Lower leg skin (tissue), 4 donors: ENCODE data around the gene GNS. TPM values are rescaled to one million over a fixed set of nuclear protein-coding genes. Genes with fewer than 3 reads are reported as not detected.

Experiments
- DNase-seq, 2 donors: peaks; one replicate each; pipeline ENCODE4 v3.0.0-alpha.2; 2019; ENCODE audit warnings: low spot score in 2 of 2
- H3K4me3 ChIP-seq: fragments of 200-600 bp; sonication (generic); 2 replicates; pipeline ENCODE4 v1.5.1; 2017; ENCODE audit warnings: mild to moderate bottlenecking, low read depth; ENCODE audit not compliant: poor library complexity, severe bottlenecking
- POLR2A ChIP-seq, 2 donors: fragments of 450-650 bp; IDR thresholded peaks; one replicate each; pipeline ENCODE4 v1.6.1; 2016 to 2017; ENCODE audit warnings: antibody characterized with exemption in 2 of 2, mild to moderate bottlenecking in 1 of 2, moderate library complexity in 1 of 2
- WGBS, 2 donors: methylation state at CpG; one replicate each; pipeline ENCODE4 v1.1.5; 2018; 5-methylcytosine and 5-hydroxymethylcytosine counted together
- intact Hi-C: fragments of 100-400 bp; cut with DNase I; formaldehyde crosslinking; loops from one replicate; pipeline ENCODE4 v1.15.0; 2023; ENCODE audit warnings: low total_unique reads
- total RNA-seq, 4 donors: library from RNA; depleted of rRNA; stranded (reverse); fragments of >200 nt; gene quantifications; one replicate each; pipeline ENCODE4 v1.1.0, GENCODE V29; 2016
- TF ChIP-seq, protein P1 (sequence below), 3 donors: fragments of 450-650 bp; IDR thresholded peaks; one replicate each; pipeline ENCODE4 v1.5.1; 2016; ENCODE audit warnings: antibody characterized with exemption in 3 of 3, mild to moderate bottlenecking in 3 of 3, moderate library complexity in 2 of 3

The GNS gene
- total RNA-seq, 4 donors from 2014 or later: 42.6 to 64.1 (median 50.1) TPM

DNA sequence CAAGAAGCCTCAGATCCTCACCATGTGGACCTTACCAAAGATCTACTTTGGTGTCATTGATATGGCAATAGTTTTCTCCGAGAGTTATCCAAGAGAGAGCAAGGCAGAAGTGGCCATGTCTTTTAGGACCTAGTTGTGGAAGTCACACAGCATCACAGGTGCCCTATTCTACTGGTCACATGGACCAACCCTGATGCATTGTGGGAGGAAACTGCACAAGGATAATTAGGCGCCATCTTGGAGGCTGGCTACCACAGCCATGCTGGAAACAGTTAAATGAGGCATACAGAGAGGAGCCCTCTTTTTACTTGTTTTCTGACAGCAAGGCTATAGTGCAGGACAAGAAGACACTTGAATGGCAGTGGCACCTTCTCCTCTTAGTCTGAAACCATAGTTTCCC, 49.8 kb downstream of the GNS start:
- intact Hi-C loops: no loop called here
- TF ChIP-seq POLR2A (IDR thresholded peaks at IDR 0.05): no peak
- TF ChIP-seq, protein P1, sequence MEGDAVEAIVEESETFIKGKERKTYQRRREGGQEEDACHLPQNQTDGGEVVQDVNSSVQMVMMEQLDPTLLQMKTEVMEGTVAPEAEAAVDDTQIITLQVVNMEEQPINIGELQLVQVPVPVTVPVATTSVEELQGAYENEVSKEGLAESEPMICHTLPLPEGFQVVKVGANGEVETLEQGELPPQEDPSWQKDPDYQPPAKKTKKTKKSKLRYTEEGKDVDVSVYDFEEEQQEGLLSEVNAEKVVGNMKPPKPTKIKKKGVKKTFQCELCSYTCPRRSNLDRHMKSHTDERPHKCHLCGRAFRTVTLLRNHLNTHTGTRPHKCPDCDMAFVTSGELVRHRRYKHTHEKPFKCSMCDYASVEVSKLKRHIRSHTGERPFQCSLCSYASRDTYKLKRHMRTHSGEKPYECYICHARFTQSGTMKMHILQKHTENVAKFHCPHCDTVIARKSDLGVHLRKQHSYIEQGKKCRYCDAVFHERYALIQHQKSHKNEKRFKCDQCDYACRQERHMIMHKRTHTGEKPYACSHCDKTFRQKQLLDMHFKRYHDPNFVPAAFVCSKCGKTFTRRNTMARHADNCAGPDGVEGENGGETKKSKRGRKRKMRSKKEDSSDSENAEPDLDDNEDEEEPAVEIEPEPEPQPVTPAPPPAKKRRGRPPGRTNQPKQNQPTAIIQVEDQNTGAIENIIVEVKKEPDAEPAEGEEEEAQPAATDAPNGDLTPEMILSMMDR (IDR thresholded peaks at IDR 0.05): no peak
- no peak for DNase-seq
- H3K4me3 ChIP-seq: no peak overlapping the region
- WGBS, 2 donors: 92 to 96% methylated on average over 2 of the region's 2 CpGs

DNA sequence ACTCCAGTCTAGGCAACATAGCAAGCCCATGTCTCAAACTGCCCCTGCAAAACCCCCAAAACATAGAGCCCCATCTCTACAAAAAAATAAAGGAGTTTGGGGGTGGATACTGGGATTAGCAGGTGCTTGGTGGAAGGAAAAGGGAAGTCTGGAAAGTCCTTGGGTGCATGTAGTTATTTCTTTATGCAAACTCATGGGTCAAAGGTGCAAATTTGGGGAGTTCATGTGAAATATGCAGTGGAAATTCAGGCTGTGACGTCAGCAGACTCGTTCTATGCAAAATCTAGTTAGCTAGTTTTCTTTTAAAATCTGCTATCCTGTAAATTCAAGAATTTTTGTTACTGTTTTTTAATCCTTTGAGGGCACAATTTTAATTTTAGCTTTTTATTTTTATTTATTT, 51.3 kb downstream of the GNS start:
- TF ChIP-seq, protein P1 (IDR thresholded peaks at IDR 0.05): no peak
- no peak for TF ChIP-seq POLR2A (IDR thresholded peaks at IDR 0.05)
- intact Hi-C loops: no loop called here
- no peak for DNase-seq
- 95% methylated on average over 2 of the region's 2 CpGs for WGBS, 2 donors
- H3K4me3 ChIP-seq: no peak overlapping the region

DNA sequence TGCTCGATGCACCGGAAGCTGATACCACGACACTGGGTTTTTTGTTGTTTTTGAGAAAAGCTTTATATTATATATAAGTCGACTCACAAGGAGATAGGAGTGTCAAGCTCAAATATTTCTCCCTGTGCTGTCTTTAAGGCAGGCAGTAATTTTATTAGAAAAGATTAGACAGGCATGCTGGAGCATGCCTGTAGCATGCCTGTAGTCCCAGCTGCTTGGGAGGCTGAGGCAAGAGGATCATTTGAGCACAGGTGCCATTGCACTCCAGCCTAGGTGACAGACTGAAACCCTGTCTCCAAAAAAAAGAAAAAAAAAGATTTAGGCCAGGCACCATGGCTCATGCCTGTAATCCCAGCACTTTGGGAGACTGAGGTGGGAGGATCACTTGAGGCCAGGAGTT, 51.8 kb downstream of the GNS start:
- intact Hi-C loops: no loop called here
- 65 to 74% methylated on average over 4 of the region's 4 CpGs for WGBS, 2 donors
- H3K4me3 ChIP-seq: no peak overlapping the region
- no peak for TF ChIP-seq POLR2A (IDR thresholded peaks at IDR 0.05)
- TF ChIP-seq, protein P1 (IDR thresholded peaks at IDR 0.05): no peak
- DNase-seq: no peak

DNA sequence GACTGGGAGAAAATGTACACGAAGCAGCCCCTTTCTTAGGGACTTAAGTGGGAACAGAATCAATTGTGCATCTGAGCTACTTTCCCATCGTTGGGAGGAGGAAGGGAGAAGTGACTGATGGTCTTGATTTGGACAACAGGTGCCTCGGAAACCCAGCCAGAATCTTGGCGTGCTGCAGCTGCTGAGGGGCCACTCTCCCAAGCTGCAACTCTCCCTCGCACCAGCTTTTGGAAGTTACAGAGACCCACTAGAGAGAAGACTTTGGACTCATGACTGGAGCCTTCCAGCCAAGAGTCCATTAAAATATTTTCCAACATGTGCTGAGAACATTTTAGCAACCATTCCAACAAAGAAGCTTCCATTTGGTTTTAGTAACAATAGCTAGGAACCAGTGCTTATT, 52.3 kb downstream of the GNS start:
- DNase-seq: no peak
- TF ChIP-seq, protein P1 (IDR thresholded peaks at IDR 0.05): no peak
- no peak for TF ChIP-seq POLR2A (IDR thresholded peaks at IDR 0.05)
- intact Hi-C loops: no loop called here
- H3K4me3 ChIP-seq: no peak overlapping the region
- 57 to 76% methylated on average over 5 of the region's 5 CpGs for WGBS, 2 donors

DNA sequence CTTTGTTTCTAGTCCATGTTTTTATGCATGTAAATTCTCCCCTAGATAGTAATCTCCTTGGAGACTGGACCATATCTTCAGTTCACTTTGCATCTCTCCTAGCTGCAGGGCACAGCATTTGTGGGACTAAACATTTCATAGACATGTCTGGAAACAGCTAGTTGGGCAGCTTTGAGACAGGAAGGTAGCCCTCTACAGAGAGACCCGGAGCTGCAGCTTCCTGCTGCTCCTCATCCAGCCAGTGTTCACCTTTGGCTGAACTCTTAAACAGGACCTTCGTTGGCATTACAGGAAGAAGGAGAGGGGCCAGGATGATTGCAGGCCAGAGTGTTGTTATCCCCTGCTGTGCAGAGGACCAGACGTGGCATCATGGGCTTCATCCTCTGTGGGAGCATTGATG, 52.9 kb downstream of the GNS start:
- intact Hi-C loops: no loop called here
- no peak overlapping the region for H3K4me3 ChIP-seq
- 49 to 55% methylated on average over 3 of the region's 3 CpGs for WGBS, 2 donors
- DNase-seq: no peak
- TF ChIP-seq, protein P1 (IDR thresholded peaks at IDR 0.05): no peak
- TF ChIP-seq POLR2A (IDR thresholded peaks at IDR 0.05): no peak

DNA sequence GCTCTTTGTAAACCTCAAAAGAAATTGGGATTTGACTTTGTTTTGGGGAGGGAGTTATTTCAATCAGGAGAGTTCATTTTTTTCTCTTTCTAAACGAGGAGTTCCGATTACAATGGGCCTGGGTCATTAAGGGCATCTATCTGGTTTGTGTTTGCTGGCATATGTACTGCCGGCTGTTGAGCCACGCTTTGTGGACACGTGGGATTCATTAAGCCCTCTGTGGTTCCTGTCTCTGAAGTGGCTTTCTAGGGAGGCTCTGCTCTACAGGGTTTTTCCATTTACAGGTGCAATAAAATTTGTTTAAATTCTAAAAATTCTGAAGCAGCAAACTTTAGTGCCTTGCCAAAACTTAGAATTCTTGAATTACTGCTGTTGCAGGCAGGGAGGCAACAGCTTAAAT, 57.9 kb downstream of the GNS start:
- TF ChIP-seq, protein P1 (IDR thresholded peaks at IDR 0.05): no peak
- no peak for TF ChIP-seq POLR2A (IDR thresholded peaks at IDR 0.05)
- no peak overlapping the region for H3K4me3 ChIP-seq
- intact Hi-C loops: no loop called here
- 48 to 56% methylated on average over 5 of the region's 5 CpGs for WGBS, 2 donors
- DNase-seq: no peak
